Cardiac fibroblast (primary cell): ENCODE measurements around the gene FANCD2OS.

Source experiments
- DNase-seq, 2 donors: peaks; one replicate each; pipeline versions ENCODE4 v3.0.0 to v3.0.0-alpha.2; 2010; ENCODE audit warnings: low read depth in 2 of 2
- H3K4me3 ChIP-seq, 2 donors: replicated peaks in 1 of 2; 1 replicate in 1 of 2; 2 replicates in 1 of 2; pipeline ENCODE4 v1.5.1; 2011; ENCODE audit warnings: low read depth in 2 of 2, low read length in 2 of 2, mild to moderate bottlenecking in 2 of 2, moderate library complexity in 1 of 2
- TF ChIP-seq, protein P1 (sequence below): IDR thresholded peaks from one replicate; pipeline ENCODE4 v1.5.1; 2011; ENCODE audit warnings: low read depth, mild to moderate bottlenecking, low read length, inconsistent platforms

Gene FANCD2OS, protein sequence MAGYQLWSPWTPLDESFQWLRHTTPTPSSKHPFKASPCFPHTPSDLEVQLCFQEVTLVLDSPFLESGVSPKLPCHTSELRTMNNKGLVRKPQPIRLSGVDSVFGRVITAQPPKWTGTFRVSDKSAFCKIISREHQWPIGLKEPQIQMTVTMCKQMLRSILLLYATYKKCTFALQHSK

DNA sequence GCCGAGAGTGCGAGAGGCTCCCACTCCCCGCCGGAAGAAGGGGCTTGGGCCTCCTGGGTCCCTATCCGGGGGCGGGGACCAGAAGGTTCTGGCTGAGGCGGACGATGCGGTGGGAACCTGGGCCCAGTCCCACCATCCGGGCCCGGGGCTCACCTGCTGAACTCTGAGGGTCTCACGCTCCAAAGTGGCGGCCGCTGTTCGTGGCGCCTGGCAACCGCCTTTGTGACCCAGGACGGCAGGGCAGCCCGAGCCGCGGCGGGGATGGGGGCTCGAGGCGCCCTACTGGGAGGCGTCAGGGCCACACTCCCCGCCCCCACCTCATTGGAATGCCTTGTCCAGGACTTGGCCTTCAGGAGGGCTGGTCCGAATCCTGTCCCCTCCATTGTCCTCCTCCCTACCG is at the start of gene FANCD2OS:
TSS of gene FANCD2OS (minus strand) at position 165 of the 400 bp plus-strand sequence. CDS start 3,481 bp downstream, outside the sequence.
- H3K4me3 ChIP-seq = no peak within 1 kb of the TSS
- TF ChIP-seq, protein P1, sequence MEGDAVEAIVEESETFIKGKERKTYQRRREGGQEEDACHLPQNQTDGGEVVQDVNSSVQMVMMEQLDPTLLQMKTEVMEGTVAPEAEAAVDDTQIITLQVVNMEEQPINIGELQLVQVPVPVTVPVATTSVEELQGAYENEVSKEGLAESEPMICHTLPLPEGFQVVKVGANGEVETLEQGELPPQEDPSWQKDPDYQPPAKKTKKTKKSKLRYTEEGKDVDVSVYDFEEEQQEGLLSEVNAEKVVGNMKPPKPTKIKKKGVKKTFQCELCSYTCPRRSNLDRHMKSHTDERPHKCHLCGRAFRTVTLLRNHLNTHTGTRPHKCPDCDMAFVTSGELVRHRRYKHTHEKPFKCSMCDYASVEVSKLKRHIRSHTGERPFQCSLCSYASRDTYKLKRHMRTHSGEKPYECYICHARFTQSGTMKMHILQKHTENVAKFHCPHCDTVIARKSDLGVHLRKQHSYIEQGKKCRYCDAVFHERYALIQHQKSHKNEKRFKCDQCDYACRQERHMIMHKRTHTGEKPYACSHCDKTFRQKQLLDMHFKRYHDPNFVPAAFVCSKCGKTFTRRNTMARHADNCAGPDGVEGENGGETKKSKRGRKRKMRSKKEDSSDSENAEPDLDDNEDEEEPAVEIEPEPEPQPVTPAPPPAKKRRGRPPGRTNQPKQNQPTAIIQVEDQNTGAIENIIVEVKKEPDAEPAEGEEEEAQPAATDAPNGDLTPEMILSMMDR = no peak
- DNase-seq = no peak

DNA sequence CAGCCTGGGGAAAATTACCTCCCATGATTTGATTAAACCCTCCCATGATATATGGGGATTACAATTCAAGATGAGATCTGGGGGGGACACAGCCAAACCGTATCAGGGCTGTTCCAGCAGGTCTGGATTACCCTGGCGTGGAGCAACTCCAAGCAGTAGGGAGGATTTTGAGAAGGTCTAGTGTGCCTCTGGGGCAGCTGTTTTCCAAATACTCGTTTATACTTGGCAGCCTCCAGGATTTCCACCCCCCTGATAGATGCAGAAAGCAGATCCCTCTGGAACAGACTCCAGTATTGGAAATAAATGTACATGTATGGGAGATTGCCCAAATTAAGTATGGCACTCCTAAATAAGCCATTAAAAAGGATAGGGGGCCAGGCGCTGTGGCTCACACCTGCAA is 49.0 kb upstream of the FANCD2OS start:
- TF ChIP-seq, protein P1 = no peak
- H3K4me3 ChIP-seq = no peak overlapping the region
- no peak for DNase-seq

DNA sequence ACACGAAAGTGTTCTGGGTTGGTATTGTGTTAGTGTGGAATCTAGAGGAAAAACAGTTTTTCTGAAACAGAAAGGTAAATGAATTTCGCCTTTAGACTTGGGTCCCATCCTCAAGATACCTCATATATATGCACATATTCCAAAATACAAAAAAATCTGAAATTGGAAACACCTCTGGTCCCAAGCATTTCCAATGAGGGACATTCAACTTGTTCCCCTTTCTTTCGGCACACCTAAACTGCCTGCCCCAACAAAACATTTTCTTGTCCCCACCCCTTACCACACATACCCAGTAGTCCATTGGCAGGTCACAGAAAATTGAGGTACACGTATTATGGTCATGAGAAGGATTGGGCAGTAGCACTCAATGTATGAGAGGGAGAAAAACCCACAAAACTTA is 47.6 kb upstream of the FANCD2OS start:
- DNase-seq = no peak
- TF ChIP-seq, protein P1 = no peak
- no peak overlapping the region for H3K4me3 ChIP-seq

DNA sequence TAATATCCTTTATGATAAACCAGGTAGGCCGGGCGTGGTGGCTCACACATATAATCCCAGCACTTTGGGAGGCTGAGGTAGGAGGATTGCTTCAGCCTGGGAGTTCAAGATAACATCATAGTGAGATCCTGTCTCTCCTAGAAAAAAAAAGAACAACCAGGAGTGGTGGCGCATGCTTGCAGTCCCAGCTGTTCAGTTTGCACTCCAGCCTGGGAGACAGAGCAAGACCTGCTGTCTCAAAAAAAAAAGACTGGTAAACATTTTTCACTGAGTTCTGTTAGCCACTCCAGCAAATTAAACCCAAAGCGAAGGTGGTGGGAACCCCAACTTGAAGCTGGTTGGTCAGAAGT is 47.0 kb upstream of the FANCD2OS start:
- H3K4me3 ChIP-seq = no peak overlapping the region
- TF ChIP-seq, protein P1 = no peak
- no peak for DNase-seq

DNA sequence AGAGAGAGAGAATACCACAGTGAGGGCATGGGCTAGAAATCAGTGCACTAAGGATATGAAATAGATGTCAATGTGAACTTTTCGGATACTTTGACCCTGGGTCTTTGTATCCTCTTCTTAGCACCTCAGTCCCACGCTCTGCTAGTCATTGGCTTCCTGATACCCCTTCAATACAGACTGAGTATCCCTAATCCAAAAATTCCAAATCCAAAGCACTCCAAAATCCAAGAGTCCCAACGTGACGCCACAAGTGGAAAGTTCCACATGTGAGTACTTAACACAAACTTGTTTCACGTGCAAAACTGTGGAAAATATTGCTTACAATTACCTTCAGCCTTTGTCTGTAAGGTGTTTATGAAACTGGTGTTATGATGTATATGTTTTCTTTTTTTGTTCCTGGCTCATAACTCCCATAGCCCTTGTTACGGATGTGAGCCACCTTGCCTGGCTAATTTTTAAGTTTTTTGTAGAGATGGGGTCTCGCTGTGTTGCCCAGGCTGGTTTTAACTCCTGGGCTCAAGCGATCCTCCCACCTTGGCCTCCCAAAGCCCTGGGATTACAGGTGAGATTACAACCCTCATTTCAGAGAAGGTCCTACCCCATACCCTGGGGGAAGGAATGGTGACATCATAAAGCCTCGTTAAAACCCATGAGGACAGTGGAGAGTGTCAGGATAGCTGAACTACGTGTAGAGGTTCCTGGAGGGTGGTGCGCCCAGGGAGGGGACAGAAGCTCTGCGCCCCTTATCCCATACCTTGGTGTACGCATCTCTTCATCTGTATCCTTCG is 46.5 kb upstream of the FANCD2OS start:
- TF ChIP-seq, protein P1 = no peak
- no peak for DNase-seq
- H3K4me3 ChIP-seq = no peak overlapping the region

DNA sequence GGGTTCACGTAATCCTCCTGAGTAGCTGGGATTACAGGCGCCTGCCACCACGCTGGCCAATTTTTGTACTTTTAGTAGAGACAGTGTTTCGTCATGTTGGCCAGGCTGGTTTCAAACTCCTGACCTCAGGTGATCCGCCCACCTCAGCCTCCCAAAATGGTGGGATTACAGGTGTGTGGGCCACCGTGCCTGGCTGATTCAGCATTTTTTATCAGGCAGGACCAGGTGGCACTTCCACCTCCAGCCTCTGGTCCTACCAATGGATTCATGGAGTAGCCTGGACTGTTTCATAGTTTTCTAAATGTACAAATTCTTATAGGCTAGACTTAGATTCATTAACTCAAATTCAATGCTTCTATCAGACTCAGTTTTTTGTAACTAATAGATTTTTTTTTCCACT is 42.9 kb upstream of the FANCD2OS start:
- no peak overlapping the region for H3K4me3 ChIP-seq
- TF ChIP-seq, protein P1 = no peak
- DNase-seq = no peak
